Stromal cell of bone marrow (primary cell): Measurements from ENCODE around the gene LIPE.

Experiments
- DNase-seq: peaks from one replicate; pipeline ENCODE4 v3.0.0-alpha.2; 2012; ENCODE audit warnings: low read depth

Gene LIPE

DNA sequence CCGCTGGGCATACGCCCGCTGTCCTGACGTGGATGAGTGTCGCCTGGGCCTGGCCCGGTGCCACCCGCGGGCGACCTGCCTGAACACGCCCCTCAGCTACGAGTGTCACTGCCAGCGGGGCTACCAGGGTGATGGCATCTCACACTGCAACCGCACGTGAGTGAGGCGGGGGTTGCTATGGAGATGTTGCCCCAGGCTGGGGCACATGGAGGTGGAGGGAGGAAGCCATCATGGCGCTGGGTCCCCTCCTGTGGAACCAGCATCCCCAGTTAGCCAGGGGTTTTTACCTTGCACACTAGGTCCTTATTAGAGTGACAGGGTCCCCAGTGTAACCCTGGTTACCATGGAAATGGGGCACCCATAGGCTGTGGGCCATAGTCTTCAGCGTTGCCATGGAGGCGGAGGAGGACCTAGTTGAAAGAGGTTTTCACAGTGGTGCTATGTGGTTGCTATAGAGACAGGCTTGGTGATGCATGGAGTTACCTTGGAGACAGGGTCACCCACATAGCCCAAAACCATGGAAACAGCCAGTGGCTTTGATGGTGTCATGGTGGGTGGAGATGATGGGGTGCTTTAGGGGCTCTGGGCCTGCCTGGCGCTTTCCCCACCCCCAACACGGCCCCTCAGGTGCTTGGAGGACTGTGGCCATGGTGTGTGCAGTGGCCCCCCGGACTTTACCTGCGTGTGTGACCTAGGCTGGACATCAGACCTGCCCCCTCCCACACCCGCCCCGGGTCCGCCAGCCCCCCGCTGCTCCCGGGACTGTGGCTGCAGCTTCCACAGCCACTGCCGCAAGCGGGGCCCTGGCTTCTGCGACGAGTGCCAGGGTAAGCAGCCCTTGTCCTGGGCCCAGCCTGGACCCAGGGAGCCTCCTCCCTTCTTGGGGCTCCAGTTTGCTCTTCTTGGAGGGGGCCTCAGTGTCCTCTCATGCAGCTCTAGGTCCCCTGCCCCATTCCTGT, 74.6 kb downstream of the LIPE start:
- no peak for DNase-seq
